Activated T-helper 17 cell treated with anti-CD3 and anti-CD28 coated beads, Interleukin-2, amount 50 U/mL, for 72 hours (primary cell): ENCODE measurements around the gene NFIA. TPM values are rescaled to one million over a fixed set of nuclear protein-coding genes. Genes with fewer than 3 reads are reported as not detected.

ENCODE experiments used
- ATAC-seq: fragments of 150-1000 bp; cut with Tn5 transposase; replicated peaks from 2 replicates; pipeline ENCODE4 v1.10.0; 2021; ENCODE audit warnings: mild to moderate bottlenecking, moderate library complexity
- H3K27ac Mint-ChIP-seq: one replicate; pipeline ENCODE4 v1.8.0; 2022; ENCODE audit warnings: mixed read lengths
- H3K27me3 Mint-ChIP-seq: one replicate; pipeline ENCODE4 v1.8.0; 2022; ENCODE audit warnings: mixed read lengths
- H3K36me3 Mint-ChIP-seq: one replicate; pipeline ENCODE4 v1.8.0; 2022; ENCODE audit warnings: low read depth, mild to moderate bottlenecking, mixed read lengths
- H3K4me1 Mint-ChIP-seq: one replicate; pipeline ENCODE4 v1.8.0; 2022; ENCODE audit warnings: mixed read lengths
- H3K4me3 Mint-ChIP-seq: one replicate; pipeline ENCODE4 v1.8.0; 2022; ENCODE audit warnings: mild to moderate bottlenecking, mixed read lengths
- H3K9me3 Mint-ChIP-seq: one replicate; pipeline ENCODE4 v1.8.0; 2022; ENCODE audit warnings: mixed read lengths
- total RNA-seq, 2 donors: library from RNA; stranded (reverse); gene quantifications; one replicate each; pipeline ENCODE4 v1.2.3, GENCODE V29; 2022

Gene NFIA
- total RNA-seq, 2 donors from 2014 or later, result 3.5 to 5.1 TPM

- Mint-ChIP-seq H3K36me3 (no peaks in the 10 kb centered on the region), H3K27ac (no peak overlapping the region)
These were observed 273.7 kb downstream of the NFIA start for GRCh38 chr1:61356016-61356415.

GRCh38 chr1:61356995-61357394 lies 274.6 kb downstream of the NFIA start:
- H3K9me3 Mint-ChIP-seq, result no peaks in the 10 kb centered on the region
- H3K27me3 Mint-ChIP-seq, result no peaks in the 10 kb centered on the region
- H3K27ac Mint-ChIP-seq, result no peak overlapping the region
- H3K4me3 Mint-ChIP-seq, result no peak overlapping the region
- H3K36me3 Mint-ChIP-seq, result no peaks in the 10 kb centered on the region
- H3K4me1 Mint-ChIP-seq, result peaks cover 5% of the 10 kb centered on the region
- no peak for ATAC-seq

More at GRCh38 chr1:61356016-61356415, 273.7 kb downstream of the NFIA start:
- Mint-ChIP-seq H3K27me3 (no peaks in the 10 kb centered on the region), H3K4me3 (no peak overlapping the region), H3K9me3 (no peaks in the 10 kb centered on the region), H3K4me1 (peaks cover 5% of the 10 kb centered on the region)
- no peak for ATAC-seq

- H3K27me3 Mint-ChIP-seq, result no peaks in the 10 kb centered on the region
- no peaks in the 10 kb centered on the region for H3K9me3 Mint-ChIP-seq
- no peak for ATAC-seq
- H3K4me3 Mint-ChIP-seq, result no peak overlapping the region
- no peaks in the 10 kb centered on the region for H3K36me3 Mint-ChIP-seq
- H3K27ac Mint-ChIP-seq, result no peak overlapping the region
- peaks cover 5% of the 10 kb centered on the region for H3K4me1 Mint-ChIP-seq
These were observed 275.2 kb downstream of the NFIA start for GRCh38 chr1:61357539-61357938.

- no peaks in the 10 kb centered on the region for H3K27me3 Mint-ChIP-seq
- no peaks in the 10 kb centered on the region for H3K9me3 Mint-ChIP-seq
- H3K4me3 Mint-ChIP-seq, result no peak overlapping the region
- no peak overlapping the region for H3K27ac Mint-ChIP-seq
- ATAC-seq, result peak; percentile 12
- peaks cover 5% of the 10 kb centered on the region for H3K4me1 Mint-ChIP-seq
- H3K36me3 Mint-ChIP-seq, result no peaks in the 10 kb centered on the region
These were observed 276.6 kb downstream of the NFIA start for GRCh38 chr1:61358770-61359455.

- Mint-ChIP-seq H3K9me3 (no peaks in the 10 kb centered on the region), H3K4me1 (peaks cover 5% of the 10 kb centered on the region), H3K27me3 (no peaks in the 10 kb centered on the region), H3K36me3 (no peaks in the 10 kb centered on the region), H3K4me3 (no peak overlapping the region), H3K27ac (no peak overlapping the region)
- no peak for ATAC-seq
These were observed 279.6 kb downstream of the NFIA start for GRCh38 chr1:61361931-61362330.

- peaks cover 5% of the 10 kb centered on the region for H3K4me1 Mint-ChIP-seq
- H3K9me3 Mint-ChIP-seq, result no peaks in the 10 kb centered on the region
- H3K27ac Mint-ChIP-seq, result no peak overlapping the region
- no peak for ATAC-seq
- H3K36me3 Mint-ChIP-seq, result no peaks in the 10 kb centered on the region
- H3K27me3 Mint-ChIP-seq, result no peaks in the 10 kb centered on the region
- H3K4me3 Mint-ChIP-seq, result no peak overlapping the region
These were observed 280.0 kb downstream of the NFIA start for GRCh38 chr1:61362351-61362750.

GRCh38 chr1:61368366-61368765 lies 286.0 kb downstream of the NFIA start:
- Mint-ChIP-seq H3K4me3 (no peak overlapping the region), H3K4me1 (no peaks in the 10 kb centered on the region), H3K36me3 (no peaks in the 10 kb centered on the region), H3K27ac (no peak overlapping the region), H3K27me3 (no peaks in the 10 kb centered on the region), H3K9me3 (peaks cover 5% of the 10 kb centered on the region)
- no peak for ATAC-seq

GRCh38 chr1:61368876-61369275 lies 286.5 kb downstream of the NFIA start:
- H3K4me1 Mint-ChIP-seq, result no peaks in the 10 kb centered on the region
- H3K27ac Mint-ChIP-seq, result no peak overlapping the region
- peaks cover 5% of the 10 kb centered on the region for H3K9me3 Mint-ChIP-seq
- H3K36me3 Mint-ChIP-seq, result no peaks in the 10 kb centered on the region
- no peak overlapping the region for H3K4me3 Mint-ChIP-seq
- ATAC-seq, result no peak
- H3K27me3 Mint-ChIP-seq, result no peaks in the 10 kb centered on the region

GRCh38 chr1:61370177-61370912 lies 288.0 kb downstream of the NFIA start:
- Mint-ChIP-seq H3K4me1 (no peaks in the 10 kb centered on the region), H3K27ac (no peak overlapping the region), H3K4me3 (no peak overlapping the region), H3K36me3 (no peaks in the 10 kb centered on the region), H3K27me3 (no peaks in the 10 kb centered on the region), H3K9me3 (peaks cover 5% of the 10 kb centered on the region)
- ATAC-seq, result no peak

GRCh38 chr1:61370913-61371279 lies 288.5 kb downstream of the NFIA start:
- Mint-ChIP-seq H3K9me3 (peaks cover 5% of the 10 kb centered on the region), H3K4me3 (no peak overlapping the region), H3K27me3 (peaks cover 3% of the 10 kb centered on the region), H3K4me1 (no peaks in the 10 kb centered on the region), H3K36me3 (no peaks in the 10 kb centered on the region), H3K27ac (no peak overlapping the region)
- ATAC-seq, result no peak

GRCh38 chr1:61372944-61373343 lies 290.6 kb downstream of the NFIA start:
- H3K9me3 Mint-ChIP-seq, result peaks cover 5% of the 10 kb centered on the region
- H3K36me3 Mint-ChIP-seq, result no peaks in the 10 kb centered on the region
- no peak overlapping the region for H3K4me3 Mint-ChIP-seq
- peaks cover 3% of the 10 kb centered on the region for H3K27me3 Mint-ChIP-seq
- no peaks in the 10 kb centered on the region for H3K4me1 Mint-ChIP-seq
- no peak for ATAC-seq
- no peak overlapping the region for H3K27ac Mint-ChIP-seq

GRCh38 chr1:61374156-61374555 lies 291.8 kb downstream of the NFIA start:
- no peak overlapping the region for H3K27ac Mint-ChIP-seq
- H3K9me3 Mint-ChIP-seq, result peaks cover 5% of the 10 kb centered on the region
- no peak overlapping the region for H3K4me3 Mint-ChIP-seq
- no peaks in the 10 kb centered on the region for H3K36me3 Mint-ChIP-seq
- H3K4me1 Mint-ChIP-seq, result no peaks in the 10 kb centered on the region
- H3K27me3 Mint-ChIP-seq, result peaks cover 3% of the 10 kb centered on the region
- ATAC-seq, result no peak

- ATAC-seq, result no peak
- Mint-ChIP-seq H3K27me3 (peaks cover 3% of the 10 kb centered on the region), H3K27ac (no peak overlapping the region), H3K4me3 (no peak overlapping the region), H3K36me3 (no peaks in the 10 kb centered on the region), H3K9me3 (peaks cover 5% of the 10 kb centered on the region), H3K4me1 (no peaks in the 10 kb centered on the region)
These were observed 292.9 kb downstream of the NFIA start for GRCh38 chr1:61375082-61375880.

- H3K27ac Mint-ChIP-seq, result no peak overlapping the region
- H3K4me3 Mint-ChIP-seq, result no peak overlapping the region
These were observed 293.8 kb downstream of the NFIA start for GRCh38 chr1:61376151-61376550.

More at GRCh38 chr1:61376151-61376550, 293.8 kb downstream of the NFIA start:
- no peaks in the 10 kb centered on the region for H3K36me3 Mint-ChIP-seq
- H3K4me1 Mint-ChIP-seq, result no peaks in the 10 kb centered on the region
- ATAC-seq, result no peak
- H3K9me3 Mint-ChIP-seq, result no peaks in the 10 kb centered on the region
- peaks cover 3% of the 10 kb centered on the region for H3K27me3 Mint-ChIP-seq
